Measurements from ENCODE around the gene TMEM245. TPM values are rescaled to one million over a fixed set of nuclear protein-coding genes. Genes with fewer than 3 reads are reported as not detected.

Gene TMEM245
- total RNA-seq, 1 donor from 2014 or later, result 33.7 TPM

- no peak for ATAC-seq
- DNase-seq (ENCODE audit: low spot score), result no peak
Observed at GRCh38 chr9:109107402-109108240, 12.1 kb downstream of the TMEM245 start.

- DNase-seq (ENCODE audit: low spot score) (no peak), ATAC-seq (peak; percentile 64)
Observed at GRCh38 chr9:109101810-109102209, 17.9 kb downstream of the TMEM245 start.

GRCh38 chr9:109101202-109101595 is 18.5 kb downstream of the TMEM245 start:
- ATAC-seq, result no peak
- no peak for DNase-seq (ENCODE audit: low spot score)

GRCh38 chr9:109100543-109101201 is 19.1 kb downstream of the TMEM245 start:
- ATAC-seq, result no peak
- DNase-seq (ENCODE audit: low spot score), result no peak

- ATAC-seq, result no peak
- DNase-seq (ENCODE audit: low spot score), result no peak
Observed at GRCh38 chr9:109098960-109099308, 20.8 kb downstream of the TMEM245 start.

GRCh38 chr9:109098171-109098959 is 21.4 kb downstream of the TMEM245 start:
- DNase-seq (ENCODE audit: low spot score) (no peak), ATAC-seq (peak; percentile 78)

- DNase-seq (ENCODE audit: low spot score), result no peak
Observed at GRCh38 chr9:109097146-109097545, 22.6 kb downstream of the TMEM245 start.

GRCh38 chr9:109095321-109095720 is 24.4 kb downstream of the TMEM245 start:
- no peak for DNase-seq (ENCODE audit: low spot score)
- no peak for ATAC-seq

More at GRCh38 chr9:109097146-109097545, 22.6 kb downstream of the TMEM245 start:
- ATAC-seq, result no peak

GRCh38 chr9:109094268-109094667 is 25.5 kb downstream of the TMEM245 start:
- no peak for ATAC-seq

GRCh38 chr9:109092587-109092986 is 27.2 kb downstream of the TMEM245 start:
- ATAC-seq (no peak), DNase-seq (ENCODE audit: low spot score) (no peak)

More at GRCh38 chr9:109094268-109094667, 25.5 kb downstream of the TMEM245 start:
- no peak for DNase-seq (ENCODE audit: low spot score)

- ATAC-seq (no peak), DNase-seq (ENCODE audit: low spot score) (no peak)
Observed at GRCh38 chr9:109092051-109092580, 27.6 kb downstream of the TMEM245 start.

GRCh38 chr9:109088221-109088620 is 31.5 kb downstream of the TMEM245 start:
- DNase-seq (ENCODE audit: low spot score) (no peak), ATAC-seq (no peak)

GRCh38 chr9:109087795-109088194 is 32.0 kb downstream of the TMEM245 start:
- ATAC-seq (no peak), DNase-seq (ENCODE audit: low spot score) (no peak)

- DNase-seq (ENCODE audit: low spot score) (no peak), ATAC-seq (no peak)
Observed at GRCh38 chr9:109086221-109086620, 33.5 kb downstream of the TMEM245 start.

- no peak for ATAC-seq
- no peak for DNase-seq (ENCODE audit: low spot score)
Observed at GRCh38 chr9:109085510-109085909, 34.2 kb downstream of the TMEM245 start.

GRCh38 chr9:109083813-109084405 is 35.8 kb downstream of the TMEM245 start:
- no peak for DNase-seq (ENCODE audit: low spot score)
- no peak for ATAC-seq

GRCh38 chr9:109083141-109083540 is 36.6 kb downstream of the TMEM245 start:
- DNase-seq (ENCODE audit: low spot score), result no peak
- no peak for ATAC-seq

- DNase-seq (ENCODE audit: low spot score), result no peak
- peak; percentile 68 for ATAC-seq
Observed at GRCh38 chr9:109082091-109082620, 37.6 kb downstream of the TMEM245 start.

- ATAC-seq (no peak), DNase-seq (ENCODE audit: low spot score) (no peak)
Observed at GRCh38 chr9:109074236-109074889, 45.4 kb downstream of the TMEM245 start.

- ATAC-seq (no peak), DNase-seq (ENCODE audit: low spot score) (no peak)
Observed at GRCh38 chr9:109072821-109073435, 46.8 kb downstream of the TMEM245 start.
